ENCODE measurements around the gene SPTLC3.

Gene SPTLC3

DNA sequence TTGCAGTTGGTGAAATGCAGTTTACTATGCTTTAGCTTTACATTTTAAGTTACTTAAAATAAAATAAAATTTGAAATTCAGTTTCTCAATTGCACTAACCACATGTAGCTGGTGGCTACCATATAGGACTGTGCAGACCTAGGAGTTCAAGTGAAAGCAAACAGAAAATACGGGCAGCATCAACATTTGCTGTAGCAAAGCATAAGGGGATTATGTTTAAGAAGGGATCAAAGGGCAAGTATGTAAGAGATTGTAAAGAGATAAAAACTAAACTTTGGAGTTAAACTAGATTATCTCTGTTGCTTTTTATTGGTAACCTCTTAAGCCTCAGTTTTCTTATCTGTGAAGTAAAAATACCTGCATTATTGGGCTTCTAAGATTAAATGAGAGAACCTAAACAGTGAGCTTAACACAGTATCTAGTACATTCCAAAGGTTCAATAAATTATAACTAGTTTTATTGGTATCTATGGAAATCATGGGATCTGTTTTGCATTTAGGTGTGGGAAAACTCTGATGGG, 81.2 kb downstream of the SPTLC3 start:
- H3K4me3 ChIP-seq (ENCODE audit: low read length) = no peak overlapping the region
- DNase-seq (ENCODE audit: low read depth) = peak; percentile 34
- TF ChIP-seq, protein P1, sequence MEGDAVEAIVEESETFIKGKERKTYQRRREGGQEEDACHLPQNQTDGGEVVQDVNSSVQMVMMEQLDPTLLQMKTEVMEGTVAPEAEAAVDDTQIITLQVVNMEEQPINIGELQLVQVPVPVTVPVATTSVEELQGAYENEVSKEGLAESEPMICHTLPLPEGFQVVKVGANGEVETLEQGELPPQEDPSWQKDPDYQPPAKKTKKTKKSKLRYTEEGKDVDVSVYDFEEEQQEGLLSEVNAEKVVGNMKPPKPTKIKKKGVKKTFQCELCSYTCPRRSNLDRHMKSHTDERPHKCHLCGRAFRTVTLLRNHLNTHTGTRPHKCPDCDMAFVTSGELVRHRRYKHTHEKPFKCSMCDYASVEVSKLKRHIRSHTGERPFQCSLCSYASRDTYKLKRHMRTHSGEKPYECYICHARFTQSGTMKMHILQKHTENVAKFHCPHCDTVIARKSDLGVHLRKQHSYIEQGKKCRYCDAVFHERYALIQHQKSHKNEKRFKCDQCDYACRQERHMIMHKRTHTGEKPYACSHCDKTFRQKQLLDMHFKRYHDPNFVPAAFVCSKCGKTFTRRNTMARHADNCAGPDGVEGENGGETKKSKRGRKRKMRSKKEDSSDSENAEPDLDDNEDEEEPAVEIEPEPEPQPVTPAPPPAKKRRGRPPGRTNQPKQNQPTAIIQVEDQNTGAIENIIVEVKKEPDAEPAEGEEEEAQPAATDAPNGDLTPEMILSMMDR (conservative IDR thresholded peaks at IDR 0.05; ENCODE audit: low read depth, low read length) = no peak

DNA sequence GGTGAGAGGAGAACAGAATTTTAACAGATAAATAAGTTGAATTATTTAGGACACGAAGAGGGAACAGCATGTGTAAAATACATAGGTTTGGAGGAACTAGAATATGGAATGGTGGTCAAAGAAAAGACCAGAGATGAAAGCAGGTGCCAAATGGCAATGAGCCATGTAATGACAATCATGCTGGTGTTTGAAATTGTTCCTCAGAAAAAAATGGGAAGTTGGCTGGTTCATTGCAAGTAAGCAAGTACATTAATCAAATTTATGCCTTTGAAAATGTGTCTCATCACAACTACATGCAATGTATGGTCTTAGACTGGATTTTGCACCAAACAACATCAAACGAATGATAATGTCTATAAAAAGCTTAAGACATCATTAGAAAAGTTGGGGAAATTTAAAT, 83.3 kb downstream of the SPTLC3 start:
- DNase-seq (ENCODE audit: low read depth) = no peak
- TF ChIP-seq, protein P1 (conservative IDR thresholded peaks at IDR 0.05; ENCODE audit: low read depth, low read length) = no peak
- H3K4me3 ChIP-seq (ENCODE audit: low read length) = no peak overlapping the region

DNA sequence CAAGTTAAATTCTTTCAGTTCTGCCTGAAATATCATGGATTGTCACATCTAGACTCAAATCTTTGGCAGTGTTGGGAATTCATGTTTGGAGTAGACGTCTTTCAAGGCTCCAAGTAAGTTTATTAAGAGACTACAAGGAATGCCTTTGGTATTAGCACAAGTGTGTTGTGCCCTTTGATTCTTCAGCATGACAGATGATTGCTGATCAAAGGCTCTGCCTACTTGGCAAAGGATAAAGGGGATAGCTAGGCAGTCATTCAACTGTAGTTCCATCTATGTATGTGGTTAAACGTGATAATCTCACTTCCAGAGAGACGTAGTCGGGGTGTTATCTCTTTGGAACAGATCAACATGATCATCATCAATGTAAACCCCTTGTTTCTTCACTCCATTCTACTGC, 86.2 kb downstream of the SPTLC3 start:
- no peak for DNase-seq (ENCODE audit: low read depth)
- no peak overlapping the region for H3K4me3 ChIP-seq (ENCODE audit: low read length)
- TF ChIP-seq, protein P1 (conservative IDR thresholded peaks at IDR 0.05; ENCODE audit: low read depth, low read length) = no peak

DNA sequence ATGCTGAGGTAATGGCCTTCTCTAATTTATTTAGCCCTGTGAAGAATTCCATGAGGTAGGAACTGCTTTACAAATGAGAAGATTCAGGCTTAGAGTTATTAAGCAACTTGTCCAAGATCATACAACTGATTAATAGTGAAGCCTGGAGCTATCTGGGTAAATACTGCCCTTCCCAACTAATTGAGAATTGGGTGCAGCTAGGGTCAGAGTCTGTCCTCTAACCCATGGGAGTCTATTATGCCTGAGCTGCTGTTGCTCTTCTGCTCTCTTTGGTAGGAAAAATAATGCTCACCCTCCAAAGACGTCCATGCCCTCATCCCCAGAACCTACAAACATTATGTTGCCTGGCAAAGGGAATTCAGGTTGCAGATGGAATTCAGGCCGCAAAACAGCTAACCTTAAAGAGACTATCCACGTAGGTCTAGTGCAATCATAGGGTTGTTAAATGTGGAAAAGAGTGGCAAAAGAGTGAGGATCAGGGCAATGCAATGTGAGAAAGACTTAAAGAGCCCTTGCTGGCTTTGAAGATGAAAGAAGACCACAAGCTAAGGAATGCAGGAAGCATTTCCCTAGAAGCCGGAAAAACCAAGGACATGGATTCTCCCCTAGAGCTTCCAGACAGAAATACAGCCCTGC, 90.1 kb downstream of the SPTLC3 start:
- no peak overlapping the region for H3K4me3 ChIP-seq (ENCODE audit: low read length)
- TF ChIP-seq, protein P1 (conservative IDR thresholded peaks at IDR 0.05; ENCODE audit: low read depth, low read length) = no peak
- no peak for DNase-seq (ENCODE audit: low read depth)

DNA sequence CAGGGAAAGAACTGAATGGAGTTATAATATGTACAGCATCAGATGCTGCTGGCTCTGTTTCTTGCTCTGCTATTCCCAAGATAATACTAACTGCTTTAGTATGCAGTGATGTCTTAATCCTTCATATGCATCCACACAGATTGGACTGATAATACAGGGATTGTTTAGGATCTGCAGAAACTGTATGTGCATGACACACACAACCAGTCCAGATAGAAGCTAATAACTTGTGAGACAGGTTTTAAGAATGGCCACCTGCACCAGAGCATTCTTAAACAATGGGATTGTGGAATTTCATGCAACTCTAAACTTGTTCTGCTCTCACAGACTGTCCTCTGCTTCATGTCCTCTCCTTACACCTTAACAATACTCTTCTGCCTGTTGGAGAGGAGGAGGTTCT, 90.9 kb downstream of the SPTLC3 start:
- DNase-seq (ENCODE audit: low read depth) = no peak
- TF ChIP-seq, protein P1 (conservative IDR thresholded peaks at IDR 0.05; ENCODE audit: low read depth, low read length) = no peak
- H3K4me3 ChIP-seq (ENCODE audit: low read length) = no peak overlapping the region

DNA sequence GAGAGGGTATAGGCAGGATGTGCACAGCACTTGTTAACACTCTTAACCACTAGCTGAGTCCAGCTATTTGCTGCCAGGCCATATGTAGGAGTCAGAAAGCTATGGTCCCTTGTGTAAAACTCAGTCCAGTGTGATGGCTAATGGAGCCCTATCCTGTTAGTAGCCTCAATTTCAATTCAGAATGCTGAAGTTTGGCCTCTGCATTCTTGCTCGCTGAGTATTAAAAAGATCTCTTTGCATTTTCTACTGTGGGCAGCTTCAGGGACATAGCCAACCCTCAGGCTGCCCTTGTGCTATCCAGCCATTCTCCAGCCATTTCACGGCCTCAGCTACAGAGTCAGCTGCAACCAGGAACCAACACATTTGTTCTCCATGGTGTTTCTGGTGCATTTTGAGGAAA, 92.5 kb downstream of the SPTLC3 start:
- no peak overlapping the region for H3K4me3 ChIP-seq (ENCODE audit: low read length)
- TF ChIP-seq, protein P1 (conservative IDR thresholded peaks at IDR 0.05; ENCODE audit: low read depth, low read length) = no peak
- no peak for DNase-seq (ENCODE audit: low read depth)

DNA sequence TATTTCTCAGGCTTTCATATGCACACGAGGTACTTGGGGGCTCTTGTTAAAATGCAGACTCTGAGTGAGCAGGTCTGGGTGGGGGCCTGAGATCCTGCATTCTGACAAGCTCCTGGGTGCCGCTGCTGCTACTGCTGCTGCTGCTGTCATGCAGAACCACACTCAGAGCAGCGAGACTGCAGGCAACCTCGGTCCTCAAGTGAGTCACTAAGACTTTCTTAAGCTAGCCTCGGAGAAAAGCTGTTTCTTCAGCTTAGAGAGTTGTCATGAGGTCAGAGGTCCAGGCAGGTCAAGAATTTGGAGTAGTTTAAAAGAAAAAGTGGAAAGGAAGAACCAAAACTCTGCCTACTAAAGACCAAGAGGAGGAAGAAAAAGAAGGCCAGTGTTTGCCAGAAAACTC, 92.9 kb downstream of the SPTLC3 start:
- no peak overlapping the region for H3K4me3 ChIP-seq (ENCODE audit: low read length)
- TF ChIP-seq, protein P1 (conservative IDR thresholded peaks at IDR 0.05; ENCODE audit: low read depth, low read length) = no peak
- peak; percentile 61 for DNase-seq (ENCODE audit: low read depth)

Measured in retinal pigment epithelial cell (primary cell).